ENCODE data around the gene GNPTG. TPM values are rescaled to one million over a fixed set of nuclear protein-coding genes. Genes with fewer than 3 reads are reported as not detected.

The GNPTG gene
- total RNA-seq, 1 donor from 2014 or later, result 49.7 TPM

DNA sequence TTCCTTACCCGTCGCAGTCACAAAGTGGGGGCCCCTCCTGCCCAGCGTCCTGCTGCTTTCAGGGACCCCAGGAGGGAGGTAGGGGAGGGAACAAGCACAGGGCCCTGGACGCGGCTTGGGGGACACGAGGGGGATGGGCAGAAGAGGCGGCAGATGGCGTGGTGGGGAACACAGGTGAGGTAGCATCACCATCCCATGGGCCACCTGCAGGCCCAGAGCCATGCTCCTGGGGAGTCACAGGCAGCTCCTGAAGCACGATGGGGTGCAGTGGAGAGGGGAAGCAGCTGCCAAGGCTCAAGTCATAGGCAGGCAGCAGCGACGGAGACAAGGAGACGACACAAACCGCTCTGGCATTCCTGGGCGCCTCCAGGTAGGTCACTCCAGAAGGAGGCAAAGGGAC, 52.0 kb downstream of the GNPTG start:
- H3K36me3 Mint-ChIP-seq (ENCODE audit: insufficient read depth), result peaks cover 5% of the 10 kb centered on the region
- no peak for DNase-seq (ENCODE audit: low spot score, unreplicated experiment)
- TF ChIP-seq, protein P1, sequence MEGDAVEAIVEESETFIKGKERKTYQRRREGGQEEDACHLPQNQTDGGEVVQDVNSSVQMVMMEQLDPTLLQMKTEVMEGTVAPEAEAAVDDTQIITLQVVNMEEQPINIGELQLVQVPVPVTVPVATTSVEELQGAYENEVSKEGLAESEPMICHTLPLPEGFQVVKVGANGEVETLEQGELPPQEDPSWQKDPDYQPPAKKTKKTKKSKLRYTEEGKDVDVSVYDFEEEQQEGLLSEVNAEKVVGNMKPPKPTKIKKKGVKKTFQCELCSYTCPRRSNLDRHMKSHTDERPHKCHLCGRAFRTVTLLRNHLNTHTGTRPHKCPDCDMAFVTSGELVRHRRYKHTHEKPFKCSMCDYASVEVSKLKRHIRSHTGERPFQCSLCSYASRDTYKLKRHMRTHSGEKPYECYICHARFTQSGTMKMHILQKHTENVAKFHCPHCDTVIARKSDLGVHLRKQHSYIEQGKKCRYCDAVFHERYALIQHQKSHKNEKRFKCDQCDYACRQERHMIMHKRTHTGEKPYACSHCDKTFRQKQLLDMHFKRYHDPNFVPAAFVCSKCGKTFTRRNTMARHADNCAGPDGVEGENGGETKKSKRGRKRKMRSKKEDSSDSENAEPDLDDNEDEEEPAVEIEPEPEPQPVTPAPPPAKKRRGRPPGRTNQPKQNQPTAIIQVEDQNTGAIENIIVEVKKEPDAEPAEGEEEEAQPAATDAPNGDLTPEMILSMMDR (IDR thresholded peaks at IDR 0.05; ENCODE audit: unreplicated experiment), result no peak
- H3K4me1 Mint-ChIP-seq (ENCODE audit: low read depth), result no peaks in the 10 kb centered on the region
- H3K27me3 Mint-ChIP-seq, result no peaks in the 10 kb centered on the region
- H3K4me3 Mint-ChIP-seq (ENCODE audit: low read depth), result no peak overlapping the region
- H3K27ac Mint-ChIP-seq, result no peak overlapping the region
- H3K9me3 Mint-ChIP-seq (ENCODE audit: low read depth), result no peaks in the 10 kb centered on the region

DNA sequence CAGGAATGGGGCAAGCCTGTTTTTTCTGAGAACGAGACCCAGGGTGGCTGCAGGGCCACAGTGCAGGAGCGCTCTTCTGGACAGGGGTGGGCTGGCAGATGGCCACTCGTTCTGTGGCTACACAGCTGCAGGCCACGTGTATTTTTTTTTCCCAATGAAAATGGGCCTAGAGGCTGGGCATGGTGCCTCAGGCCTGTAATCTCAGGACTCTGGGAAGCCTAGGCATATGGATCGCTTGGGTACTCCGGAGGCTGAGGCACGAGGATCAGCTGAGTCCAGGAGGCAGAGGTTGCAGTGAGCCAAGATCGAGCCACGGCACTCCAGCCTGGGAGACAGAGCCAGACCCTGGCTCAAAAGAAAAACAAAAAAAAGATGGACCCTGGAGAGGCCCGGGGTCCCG, 56.0 kb downstream of the GNPTG start:
- Mint-ChIP-seq H3K36me3 (ENCODE audit: insufficient read depth) (peaks cover 4% of the 10 kb centered on the region), H3K27me3 (no peaks in the 10 kb centered on the region), H3K9me3 (ENCODE audit: low read depth) (no peaks in the 10 kb centered on the region), H3K27ac (peak overlapping the region; percentile 81), H3K4me1 (ENCODE audit: low read depth) (peaks cover 2% of the 10 kb centered on the region), H3K4me3 (ENCODE audit: low read depth) (peak overlapping the region; percentile 83)
- TF ChIP-seq, protein P1 (IDR thresholded peaks at IDR 0.05; ENCODE audit: unreplicated experiment), result no peak
- DNase-seq (ENCODE audit: low spot score, unreplicated experiment), result no peak

GRCh38 chr16:1408171-1408837, 56.6 kb downstream of the GNPTG start:
- peak overlapping the region; percentile 83 for H3K4me3 Mint-ChIP-seq (ENCODE audit: low read depth)
- no peaks in the 10 kb centered on the region for H3K27me3 Mint-ChIP-seq
- TF ChIP-seq, protein P1 (IDR thresholded peaks at IDR 0.05; ENCODE audit: unreplicated experiment), result no peak
- peaks cover 2% of the 10 kb centered on the region for H3K4me1 Mint-ChIP-seq (ENCODE audit: low read depth)
- H3K27ac Mint-ChIP-seq, result peak overlapping the region; percentile 62
- no peaks in the 10 kb centered on the region for H3K9me3 Mint-ChIP-seq (ENCODE audit: low read depth)
- peaks cover 4% of the 10 kb centered on the region for H3K36me3 Mint-ChIP-seq (ENCODE audit: insufficient read depth)
- peak; percentile 93 for DNase-seq (ENCODE audit: low spot score, unreplicated experiment)

DNA sequence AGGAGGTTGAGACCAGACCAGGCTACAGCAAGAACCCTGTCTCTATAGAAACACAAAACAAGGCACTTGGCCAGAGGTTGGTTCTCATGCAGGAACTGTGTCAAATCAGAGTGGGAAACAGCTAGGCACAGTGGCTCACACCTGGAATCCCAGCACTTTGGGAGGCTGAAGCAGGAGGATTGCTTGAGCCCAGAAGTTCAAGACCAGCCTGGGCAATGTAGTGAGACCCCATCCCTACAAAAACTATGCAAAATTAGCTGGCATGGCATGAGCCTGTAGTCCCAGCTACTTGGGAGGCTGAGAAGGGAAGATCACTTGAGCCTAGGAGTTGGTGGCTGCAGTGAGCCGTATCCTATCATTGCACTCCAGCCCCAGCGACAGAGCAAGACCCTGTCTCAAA, 61.1 kb downstream of the GNPTG start:
- DNase-seq (ENCODE audit: low spot score, unreplicated experiment), result no peak
- no peaks in the 10 kb centered on the region for H3K9me3 Mint-ChIP-seq (ENCODE audit: low read depth)
- peaks cover 6% of the 10 kb centered on the region for H3K4me1 Mint-ChIP-seq (ENCODE audit: low read depth)
- H3K36me3 Mint-ChIP-seq (ENCODE audit: insufficient read depth), result peaks cover 2% of the 10 kb centered on the region
- no peak overlapping the region for H3K27ac Mint-ChIP-seq
- peak overlapping the region; percentile 33 for H3K4me3 Mint-ChIP-seq (ENCODE audit: low read depth)
- TF ChIP-seq, protein P1 (IDR thresholded peaks at IDR 0.05; ENCODE audit: unreplicated experiment), result no peak
- no peaks in the 10 kb centered on the region for H3K27me3 Mint-ChIP-seq

Other genes starting within 250 kb of the GNPTG start
- gene CACNA1H, start 198.8 kb upstream of the GNPTG start, total RNA-seq, result 42.3 and 42.8 TPM in 2 replicates
- not detected in 2 replicates for gene TPSG1, start 126.7 kb upstream of the GNPTG start, total RNA-seq
- gene TPSB2, start 121.7 kb upstream of the GNPTG start, total RNA-seq, result not detected in 2 replicates
- gene TPSAB1, start 111.2 kb upstream of the GNPTG start, total RNA-seq, result not detected in 2 replicates
- not detected in 2 replicates for gene TPSD1, start 95.9 kb upstream of the GNPTG start, total RNA-seq
- gene UBE2I, start 42.3 kb upstream of the GNPTG start, total RNA-seq, result 211 and 212 TPM in 2 replicates
- 17.5 and 18.2 TPM in 2 replicates for gene BAIAP3, start 18.3 kb upstream of the GNPTG start, total RNA-seq
- gene TSR3, start 53 bp upstream of the GNPTG start, total RNA-seq, result 52.6 and 56.8 TPM in 2 replicates
- 31.5 and 33.1 TPM in 2 replicates for gene UNKL, start 62.8 kb downstream of the GNPTG start, total RNA-seq
- 10.8 and 11.3 TPM in 2 replicates for gene UQCC4, start 68.8 kb downstream of the GNPTG start, total RNA-seq
- gene PERCC1, start 79.1 kb downstream of the GNPTG start, total RNA-seq, result 7.1 and 7.6 TPM in 2 replicates
- 4.8 and 5.7 TPM in 2 replicates for gene CCDC154, start 92.6 kb downstream of the GNPTG start, total RNA-seq
- gene CLCN7, start 123.1 kb downstream of the GNPTG start, total RNA-seq, result 85.3 and 89.4 TPM in 2 replicates
- gene PTX4, start 137.0 kb downstream of the GNPTG start, total RNA-seq, result not detected in 2 replicates
- gene TELO2, start 141.4 kb downstream of the GNPTG start, total RNA-seq, result 73.4 and 77.2 TPM in 2 replicates
- not detected in 2 replicates for gene TMEM204, start 181.7 kb downstream of the GNPTG start, total RNA-seq